SU-DHL-6 (cell line): ENCODE data around the gene PPP6R2.

Source experiments
- H2AFZ ChIP-seq: fragments of 200-600 bp; sonication (generic); 2 replicates; pipeline ENCODE4 v1.6.1; 2014; ENCODE audit warnings: low read depth, mild to moderate bottlenecking, moderate library complexity, mixed read lengths, antibody characterized with exemption, low read length; ENCODE audit not compliant: severe bottlenecking
- H3F3A ChIP-seq: fragments of 200-600 bp; shearing (Covaris generic); 2 replicates; pipeline ENCODE4 v1.6.0; 2016; ENCODE audit warnings: antibody characterized with exemption, mild to moderate bottlenecking; ENCODE audit not compliant: insufficient read depth
- H3K27ac ChIP-seq: fragments of 200-600 bp; sonication (generic); 2 replicates; pipeline ENCODE4 v1.5.1; 2016; ENCODE audit warnings: low read depth, mild to moderate bottlenecking, low read length, moderate library complexity, mixed read lengths
- H3K27me3 ChIP-seq: fragments of 200-600 bp; sonication (generic), shearing (Covaris generic); 2 replicates; pipeline ENCODE4 v1.6.0; 2014; ENCODE audit warnings: mild to moderate bottlenecking, low read length
- H3K36me3 ChIP-seq: fragments of 200-600 bp; sonication (generic); 2 replicates; pipeline ENCODE4 v1.6.1; 2014; ENCODE audit warnings: mild to moderate bottlenecking, low read length, mixed read lengths
- H3K4me2 ChIP-seq: fragments of 300-600, 200-600 bp; shearing (Covaris generic), sonication (generic); 2 replicates; pipeline ENCODE4 v1.6.0; 2014; ENCODE audit warnings: low read length, low read depth, mild to moderate bottlenecking; ENCODE audit not compliant: poor library complexity, severe bottlenecking
- H3K4me3 ChIP-seq: fragments of 200-600 bp; sonication (generic); 2 replicates; pipeline ENCODE4 v1.5.1; 2014; ENCODE audit warnings: antibody characterized with exemption, low read length, mild to moderate bottlenecking, mixed read lengths; ENCODE audit not compliant: insufficient read depth, poor library complexity, severe bottlenecking
- H3K79me2 ChIP-seq: fragments of 200-600 bp; sonication (generic); 2 replicates; pipeline ENCODE4 v1.6.1; 2014; ENCODE audit warnings: mild to moderate bottlenecking, low read length, moderate library complexity; ENCODE audit not compliant: insufficient read depth
- H3K9ac ChIP-seq: fragments of 200-600 bp; sonication (generic); 2 replicates; pipeline ENCODE4 v1.7.0; 2014; ENCODE audit warnings: mild to moderate bottlenecking, low read length
- H3K9me2 ChIP-seq: fragments of 200-600 bp; sonication (generic); replicated peaks from 2 replicates; pipeline ENCODE4 v1.6.1; 2014; ENCODE audit warnings: low read length; ENCODE audit not compliant: insufficient read depth
- H3K9me3 ChIP-seq: fragments of 200-600 bp; sonication (generic); 2 replicates; pipeline ENCODE4 v1.6.1; 2014; ENCODE audit warnings: low read length, mixed read lengths; ENCODE audit not compliant: insufficient read depth
- H4K20me1 ChIP-seq: fragments of 200-600 bp; sonication (generic); 2 replicates; pipeline ENCODE4 v1.6.1; 2014; ENCODE audit warnings: low read depth, mild to moderate bottlenecking, antibody characterized with exemption, low read length, moderate library complexity, mixed read lengths
- CTCF ChIP-seq: fragments of 200-600 bp; sonication (generic); IDR thresholded peaks from one replicate; pipeline ENCODE4 v1.5.1; 2017; ENCODE audit warnings: antibody characterized with exemption, mild to moderate bottlenecking, low read length, moderate library complexity; ENCODE audit not compliant: insufficient read depth, poor library complexity, severe bottlenecking
- EZH2phosphoT487 ChIP-seq: fragments of 200-600 bp; sonication (generic), shearing (Covaris generic); conservative IDR thresholded peaks from 2 replicates; pipeline ENCODE4 v1.6.1; 2018; ENCODE audit warnings: mild to moderate bottlenecking, antibody characterized with exemption, low read length, moderate library complexity, mixed read lengths

Gene PPP6R2

GRCh38 chr22:50490531-50491308, 147.6 kb downstream of the PPP6R2 start:
- Histone ChIP-seq H3K9me2 (no peaks in the 10 kb centered on the region), H4K20me1 (no peaks in the 10 kb centered on the region), H3K27me3 (no peaks in the 10 kb centered on the region), H3K27ac (no peak overlapping the region), H3K9me3 (no peaks in the 10 kb centered on the region), H3K9ac (no peak overlapping the region), H2AFZ (no peak overlapping the region), H3K4me3 (no peak overlapping the region), H3F3A (0 out of 2 replicates have a peak, but pooled peaks cover 4% of the 10 kb centered on the region), H3K36me3 (no peaks in the 10 kb centered on the region), H3K79me2 (no peaks in the 10 kb centered on the region), H3K4me2 (no peak overlapping the region)
- TF ChIP-seq EZH2phosphoT487 (no peak), CTCF (no peak)
